ENCODE results near the gene RPS23.

The RPS23 gene

DNA sequence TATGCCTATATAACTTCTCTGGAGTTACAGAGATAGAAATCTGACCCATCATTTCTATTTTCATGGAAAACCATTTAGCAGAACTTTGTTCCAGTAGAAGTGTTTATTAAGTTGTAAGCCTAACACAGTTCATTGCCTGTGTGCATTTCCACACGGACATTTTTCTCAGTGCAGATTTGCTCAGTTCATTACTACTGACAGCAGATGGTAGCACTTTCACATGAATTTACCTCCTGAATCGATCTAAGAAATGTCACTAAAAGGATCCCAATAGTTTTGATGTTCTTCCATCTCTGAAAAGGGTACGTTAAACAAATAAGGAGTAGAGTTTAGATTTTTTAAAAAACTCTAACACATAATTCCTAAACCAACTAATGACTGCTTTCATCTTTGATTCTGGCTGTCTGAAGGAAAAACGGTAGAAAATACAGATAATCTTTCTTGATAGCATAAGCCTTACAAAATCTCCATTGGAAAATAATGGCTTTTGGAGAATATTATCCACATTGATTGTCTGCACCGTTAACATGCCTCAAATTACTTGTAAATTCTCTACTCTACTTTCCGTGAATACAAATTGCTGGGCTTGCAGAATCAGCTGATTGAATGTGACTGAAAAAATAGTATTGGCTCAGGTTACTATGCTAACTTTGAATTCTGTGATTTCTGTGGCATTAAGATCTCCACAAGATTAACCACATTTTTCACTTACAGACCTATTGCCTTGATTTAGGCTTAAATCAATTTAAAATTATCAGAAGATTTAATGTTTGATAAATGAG lies 33.1 kb downstream of the RPS23 start:
- DNase-seq (ENCODE audit: low read depth) = no peak

DNA sequence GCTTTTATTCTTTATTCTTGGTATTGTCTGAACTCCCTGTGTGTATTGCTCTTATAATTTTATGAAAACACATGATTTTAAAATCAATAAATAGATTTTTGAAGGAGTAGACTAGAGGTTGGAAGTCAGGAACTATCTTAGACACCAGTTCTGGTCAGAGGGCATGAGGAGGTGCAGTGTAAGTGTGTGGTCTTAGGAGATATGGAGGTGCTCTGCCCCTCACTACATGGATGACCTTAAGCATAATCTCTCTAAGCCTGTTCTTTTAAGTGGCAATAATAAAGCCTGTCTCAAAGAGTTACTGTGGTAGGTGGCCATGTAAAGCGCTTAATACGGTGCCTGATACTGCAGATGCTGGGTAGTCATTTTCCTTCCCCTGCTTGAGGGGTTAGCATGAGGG lies 34.0 kb downstream of the RPS23 start:
- no peak for DNase-seq (ENCODE audit: low read depth)

DNA sequence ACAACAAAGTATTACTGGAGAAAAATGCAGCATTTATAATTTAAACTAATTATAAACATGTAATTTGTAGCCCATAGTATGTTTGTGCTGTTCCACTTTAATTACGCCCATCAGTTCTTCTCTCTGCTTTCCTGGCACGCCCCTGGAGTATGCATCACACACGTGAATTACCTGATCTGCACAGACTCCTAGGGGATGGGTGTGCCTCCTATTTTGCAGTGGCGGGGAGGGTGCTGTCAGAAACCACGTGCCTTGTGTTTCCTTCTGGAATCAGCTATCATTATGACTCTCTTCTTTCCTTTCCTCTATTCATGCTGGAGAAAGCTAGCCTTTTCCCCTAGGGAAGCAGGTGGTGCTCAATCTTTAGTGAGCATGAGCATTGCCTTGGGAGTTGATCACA lies 43.3 kb downstream of the RPS23 start:
- DNase-seq (ENCODE audit: low read depth) = no peak

DNA sequence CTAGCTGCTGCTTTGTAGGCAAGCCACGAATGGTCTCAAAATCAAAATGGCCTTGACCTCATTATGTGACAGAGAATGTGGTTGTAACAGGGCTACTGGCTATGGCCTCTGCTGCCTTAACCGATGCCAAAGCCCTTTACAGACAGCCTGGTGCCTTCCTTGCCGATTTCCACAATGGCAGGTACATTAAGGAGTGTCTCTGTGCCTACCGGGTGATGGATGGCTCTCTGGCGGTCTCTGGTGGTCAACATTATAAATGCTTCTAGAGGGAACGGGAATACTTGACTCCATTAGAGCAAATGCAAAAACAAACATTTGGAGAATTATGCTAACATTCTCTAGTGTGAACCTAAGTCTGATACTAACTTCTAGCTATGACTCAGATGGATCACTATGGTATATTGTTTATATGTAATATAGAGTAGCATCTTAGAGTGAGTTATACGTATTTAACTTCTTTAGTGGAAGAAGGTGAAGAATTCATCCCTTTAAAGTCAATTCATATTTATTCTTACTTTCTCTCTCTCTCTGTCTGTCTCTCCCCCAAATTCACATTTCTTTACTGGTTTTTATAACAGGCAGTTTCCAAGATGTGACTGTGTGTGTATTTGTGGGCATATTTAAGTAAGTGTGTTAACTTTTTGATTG lies 52.5 kb downstream of the RPS23 start:
- DNase-seq (ENCODE audit: low read depth) = peak; percentile 41

All from stimulated activated CD8-positive, alpha-beta memory T cell treated with anti-CD3 and anti-CD28 coated beads, Interleukin-15, amount 100 ng/mL, for 1 hour (primary cell).